H1 (cell line): ENCODE measurements around the gene G2E3. TPM values are rescaled to one million over a fixed set of nuclear protein-coding genes. Genes with fewer than 3 reads are reported as not detected.

Source experiments
- CTBP2 ChIP-seq: IDR thresholded peaks from 2 replicates; pipeline ENCODE4 v1.7.0; 2011; ENCODE audit warnings: borderline replicate concordance, mild to moderate bottlenecking, moderate library complexity, mixed read lengths, low read length; ENCODE audit not compliant: insufficient read depth, insufficient read length
- KDM1A ChIP-seq: fragments of 200-600, 300-600 bp; sonication (generic); IDR thresholded peaks from 2 replicates; pipeline ENCODE4 v1.7.1; 2016; ENCODE audit warnings: mild to moderate bottlenecking, low read length, borderline replicate concordance
- RAD21 ChIP-seq, 2 experiments: IDR thresholded peaks in 1 of 2; conservative IDR thresholded peaks in 1 of 2; 2 replicates each; pipeline ENCODE4 v1.6.1; 2011; ENCODE audit warnings: low read depth in 2 of 2, low read length in 2 of 2, improper control_type of control experiment in 1 of 2, inconsistent platforms in 1 of 2, mild to moderate bottlenecking in 1 of 2, moderate library complexity in 1 of 2
- polyA plus RNA-seq, 7 experiments: library from polyadenylated mRNA; depleted of rRNA in 3 of 7; stranded (reverse) in 5 of 7; unstranded in 2 of 7; fragments of >200 nt in 5 of 7; fragments of 200-250 nt in 2 of 7; gene quantifications; 1 replicate in 5 of 7; 2 replicates in 1 of 7; 4 replicates in 1 of 7; pipeline versions ENCODE4 v1.2.1 to v1.2.3, GENCODE V29; 2011 to 2013; ENCODE audit warnings: missing spikeins in 2 of 7, mixed read lengths in 2 of 7
- total RNA-seq: library from RNA; stranded (reverse); fragmentation: NEBNext Ultra II Directional; extraction: Animal tissue kit (Norgen Biotek cat#: 25700); gene quantifications from 2 replicates; pipeline ENCODE4 v1.2.1, GENCODE V29; 2021
- TF ChIP-seq, protein P1 (sequence below): IDR thresholded peaks from 2 replicates; pipeline ENCODE4 v1.6.1; 2012; ENCODE audit warnings: low read length, inconsistent platforms

G2E3 gene
- total and polyA plus RNA-seq, 2 of the 8 experiments (the other 6 are each of a cell fraction or from before 2014, with no cell fraction given): 9.2 to 72.0 TPM

DNA sequence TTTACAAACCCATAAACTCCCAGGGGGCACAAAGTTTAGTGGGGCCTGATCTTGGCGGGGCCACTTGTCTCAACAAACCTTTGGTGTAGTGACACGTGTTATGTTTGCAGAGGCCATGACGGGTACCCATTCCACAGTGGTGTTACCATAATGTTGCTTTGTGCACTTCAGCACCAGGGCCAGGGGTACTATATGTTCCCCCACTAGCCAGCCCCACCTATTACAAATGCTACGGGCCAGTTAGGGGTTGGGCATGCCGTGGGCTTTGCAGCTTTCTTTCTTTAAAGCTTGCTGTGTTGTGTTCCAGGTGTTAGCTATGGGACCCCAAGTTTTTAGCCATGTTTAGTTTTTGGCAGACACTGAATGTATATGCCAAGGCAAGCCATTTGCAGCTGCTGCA, 30.8 kb upstream of the G2E3 start (continued):
- TF ChIP-seq RAD21 (IDR thresholded peaks at IDR 0.05 in 1 of 2, conservative IDR thresholded peaks at IDR 0.05 in 1 of 2; ENCODE audit: low read depth in 2 of 2, low read length in 2 of 2): no peak
- TF ChIP-seq KDM1A: no peak
- TF ChIP-seq, protein P1, sequence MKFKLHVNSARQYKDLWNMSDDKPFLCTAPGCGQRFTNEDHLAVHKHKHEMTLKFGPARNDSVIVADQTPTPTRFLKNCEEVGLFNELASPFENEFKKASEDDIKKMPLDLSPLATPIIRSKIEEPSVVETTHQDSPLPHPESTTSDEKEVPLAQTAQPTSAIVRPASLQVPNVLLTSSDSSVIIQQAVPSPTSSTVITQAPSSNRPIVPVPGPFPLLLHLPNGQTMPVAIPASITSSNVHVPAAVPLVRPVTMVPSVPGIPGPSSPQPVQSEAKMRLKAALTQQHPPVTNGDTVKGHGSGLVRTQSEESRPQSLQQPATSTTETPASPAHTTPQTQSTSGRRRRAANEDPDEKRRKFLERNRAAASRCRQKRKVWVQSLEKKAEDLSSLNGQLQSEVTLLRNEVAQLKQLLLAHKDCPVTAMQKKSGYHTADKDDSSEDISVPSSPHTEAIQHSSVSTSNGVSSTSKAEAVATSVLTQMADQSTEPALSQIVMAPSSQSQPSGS: no peak
- TF ChIP-seq CTBP2: no peak
